GM19193 (cell line): ENCODE data around the gene GARNL3.

Experiments used
- POLR2A ChIP-seq: IDR thresholded peaks from 4 replicates; pipeline ENCODE4 v1.6.1; 2011; ENCODE audit not compliant: insufficient read depth, insufficient read length; ENCODE audit errors: extremely low read depth

Gene GARNL3

GRCh38 chr9:127225801-127226625 is 38.6 kb upstream of the GARNL3 start:
- TF ChIP-seq POLR2A: no peak

- TF ChIP-seq POLR2A: no peak
Measured at GRCh38 chr9:127229691-127230417, 34.7 kb upstream of the GARNL3 start.

- TF ChIP-seq POLR2A: no peak
Measured at GRCh38 chr9:127231666-127232065, 32.9 kb upstream of the GARNL3 start.

- TF ChIP-seq POLR2A: no peak
Measured at GRCh38 chr9:127232833-127233549, 31.6 kb upstream of the GARNL3 start.

DNA sequence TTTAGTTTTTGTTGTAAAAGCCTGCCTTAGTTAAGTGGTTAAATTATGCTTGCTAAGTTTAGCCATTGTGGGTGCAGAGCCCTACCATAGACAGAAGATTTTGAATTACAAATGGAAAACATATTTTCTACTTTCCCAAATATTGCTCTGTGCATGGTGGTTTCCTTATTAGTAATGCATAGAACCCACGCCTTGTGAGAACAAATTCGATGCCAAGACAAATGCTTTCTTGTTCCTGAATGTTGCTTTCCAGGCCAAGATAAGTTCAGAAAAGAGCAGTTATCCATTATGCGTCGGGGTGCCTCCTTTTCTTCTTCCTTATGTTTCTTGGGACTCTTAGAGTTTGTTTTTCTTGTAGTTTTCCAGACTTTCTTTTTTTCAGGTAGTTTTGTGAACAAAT is 31.0 kb upstream of the GARNL3 start:
- no peak for TF ChIP-seq POLR2A

- TF ChIP-seq POLR2A: no peak
Measured at GRCh38 chr9:127233989-127234388, 30.6 kb upstream of the GARNL3 start.

- no peak for TF ChIP-seq POLR2A
Measured at GRCh38 chr9:127237801-127238200, 26.8 kb upstream of the GARNL3 start.

DNA sequence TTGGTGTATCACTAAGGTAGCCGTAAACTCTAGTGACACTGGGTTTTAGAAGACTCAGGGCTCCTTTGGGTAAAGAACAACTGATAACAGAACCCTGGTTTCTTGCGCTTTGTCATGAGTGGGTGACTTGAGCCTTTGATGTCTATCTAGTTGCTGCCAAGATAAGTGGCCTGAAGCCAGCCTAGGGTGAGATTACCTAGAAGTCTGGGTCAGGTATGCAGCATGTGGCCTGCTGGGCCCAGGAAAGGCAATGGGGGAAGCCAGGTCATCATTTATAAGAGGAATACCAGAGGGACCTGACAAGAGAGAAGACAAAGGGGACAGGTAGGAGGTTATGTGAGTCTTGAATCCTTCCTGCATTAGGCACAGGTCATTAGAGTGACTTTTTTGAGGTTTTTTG is 23.2 kb upstream of the GARNL3 start:
- TF ChIP-seq POLR2A: no peak

DNA sequence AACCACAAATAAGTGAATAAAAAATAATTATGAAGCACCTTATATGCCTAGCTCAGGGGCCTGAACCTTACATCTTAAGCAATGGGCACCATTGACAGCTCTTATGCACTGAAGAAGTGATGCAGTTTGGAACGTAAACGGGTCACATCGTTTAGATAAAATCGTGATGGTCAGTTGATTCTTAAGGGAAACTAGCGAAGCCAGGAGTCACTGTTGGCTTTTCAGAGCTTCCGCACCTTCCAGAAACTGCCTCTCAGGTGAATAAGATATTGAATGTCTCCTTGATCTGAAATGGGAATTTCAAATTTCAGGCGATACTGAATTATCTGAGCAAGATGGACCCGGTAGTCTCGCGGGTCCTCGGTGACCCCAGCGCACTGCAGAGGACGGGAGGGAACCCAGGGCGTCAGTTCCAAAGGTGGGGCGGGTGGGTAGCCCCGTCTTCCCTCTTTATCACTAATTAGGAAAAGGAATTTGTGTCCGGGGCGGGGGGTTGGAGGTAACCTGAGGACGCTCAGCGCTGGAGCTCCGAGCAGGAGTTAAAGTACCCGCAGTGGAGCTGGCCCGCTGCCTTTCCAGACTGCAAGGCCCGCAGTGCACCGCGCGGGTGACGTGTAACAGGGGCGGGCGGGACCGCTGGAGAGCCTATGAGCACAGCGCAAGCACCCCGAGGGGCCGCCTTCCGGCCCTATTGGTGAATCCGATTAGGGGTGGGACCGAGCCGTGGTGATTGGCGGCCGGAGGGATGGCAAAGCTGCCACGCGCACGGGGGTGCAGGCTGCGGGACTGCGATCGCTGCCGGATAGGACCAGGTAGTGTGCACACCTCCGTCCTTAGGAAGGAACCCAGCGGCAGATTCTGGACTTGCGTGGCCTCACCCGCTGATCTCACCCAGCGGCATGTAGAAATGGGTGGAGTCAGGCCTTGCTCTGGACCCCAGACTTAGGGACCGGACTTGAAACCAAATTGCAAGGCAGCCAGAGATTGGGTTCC is 19.7 kb upstream of the GARNL3 start:
- TF ChIP-seq POLR2A: peak; percentile 52

GRCh38 chr9:127245637-127246164 is 18.9 kb upstream of the GARNL3 start:
- no peak for TF ChIP-seq POLR2A

GRCh38 chr9:127248241-127248640 is 16.3 kb upstream of the GARNL3 start:
- no peak for TF ChIP-seq POLR2A

DNA sequence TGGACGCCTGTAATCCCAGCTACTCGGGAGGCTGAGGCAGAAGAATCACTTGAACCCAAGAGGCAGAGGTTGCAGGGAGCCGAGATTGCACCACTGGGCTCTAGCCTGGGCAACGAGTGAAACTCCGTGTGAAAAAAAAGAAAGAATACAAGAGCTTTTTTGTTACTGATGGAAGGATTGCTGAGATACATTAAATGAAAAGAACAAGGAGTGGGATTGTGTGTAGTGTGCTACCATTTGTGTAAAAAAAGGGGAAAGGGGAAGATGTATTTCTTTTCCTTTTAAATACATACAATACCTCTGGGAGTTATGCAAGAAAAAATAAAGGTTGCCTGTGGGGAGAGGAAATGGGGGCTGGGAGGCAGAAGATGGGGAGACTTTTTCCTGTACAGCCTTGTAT is 14.7 kb upstream of the GARNL3 start:
- TF ChIP-seq POLR2A: no peak

- no peak for TF ChIP-seq POLR2A
Measured at GRCh38 chr9:127250896-127251391, 13.6 kb upstream of the GARNL3 start.
